ENCODE results near the gene CREB3L1. TPM values are rescaled to one million over a fixed set of nuclear protein-coding genes. Genes with fewer than 3 reads are reported as not detected.

Gene CREB3L1
- total and polyA plus RNA-seq, 4 donors, result 6.9 to 18.4 (median 9.5) TPM

GRCh38 chr11:46238967-46239800, 38.3 kb upstream of the CREB3L1 start:
- intact Hi-C loops (cut with DNase I), result loop anchor here (1.0 to 2.0 kb wide), 2 partner anchors 69 to 70 kb away; no protein-coding TSS in a partner anchor
- Histone ChIP-seq H3K4me3 (ENCODE audit: low read length in 2 of 2) (no peak overlapping the region), H3K27ac (ENCODE audit: low read depth in 1 of 2, low read length in 2 of 2) (no peak overlapping the region), H3K36me3 (ENCODE audit: control insufficient read depth in 1 of 2, insufficient read depth in 2 of 2, low read length in 1 of 2) (no peaks in the 10 kb centered on the region), H3K27me3 (ENCODE audit: control insufficient read depth in 1 of 2, insufficient read depth in 2 of 2, low read length in 1 of 2) (no peaks in the 10 kb centered on the region), H3K4me1 (ENCODE audit: control insufficient read depth in 1 of 2, insufficient read depth in 2 of 2, low read length in 2 of 2) (no peaks in the 10 kb centered on the region), H3K9me3 (ENCODE audit: control insufficient read depth, low read length) (no peaks in the 10 kb centered on the region)
- 11% methylated on average over 45 to 46 of the region's 46 CpGs for WGBS, 2 donors
- peak; percentile 94 for ATAC-seq (ENCODE audit: low FRiP score)
- DNase-seq, result peak; percentile 89 to 95

GRCh38 chr11:46239801-46240061, 37.7 kb upstream of the CREB3L1 start:
- no peaks in the 10 kb centered on the region for H3K27me3 ChIP-seq (ENCODE audit: control insufficient read depth in 1 of 2, insufficient read depth in 2 of 2, low read length in 1 of 2)
- H3K36me3 ChIP-seq (ENCODE audit: control insufficient read depth in 1 of 2, insufficient read depth in 2 of 2, low read length in 1 of 2), result no peaks in the 10 kb centered on the region
- DNase-seq (no peak), ATAC-seq (ENCODE audit: low FRiP score) (no peak)
- no peaks in the 10 kb centered on the region for H3K9me3 ChIP-seq (ENCODE audit: control insufficient read depth, low read length)
- H3K27ac ChIP-seq (ENCODE audit: low read depth in 1 of 2, low read length in 2 of 2), result no peak overlapping the region
- WGBS, 2 donors, result 60 to 63% methylated on average over 4 of the region's 4 CpGs
- H3K4me3 ChIP-seq (ENCODE audit: low read length in 2 of 2), result no peak overlapping the region
- no peaks in the 10 kb centered on the region for H3K4me1 ChIP-seq (ENCODE audit: control insufficient read depth in 1 of 2, insufficient read depth in 2 of 2, low read length in 2 of 2)
- intact Hi-C loops (cut with DNase I), result loop anchor here (1.0 to 2.0 kb wide), 2 partner anchors 69 kb away; no protein-coding TSS in a partner anchor

DNA sequence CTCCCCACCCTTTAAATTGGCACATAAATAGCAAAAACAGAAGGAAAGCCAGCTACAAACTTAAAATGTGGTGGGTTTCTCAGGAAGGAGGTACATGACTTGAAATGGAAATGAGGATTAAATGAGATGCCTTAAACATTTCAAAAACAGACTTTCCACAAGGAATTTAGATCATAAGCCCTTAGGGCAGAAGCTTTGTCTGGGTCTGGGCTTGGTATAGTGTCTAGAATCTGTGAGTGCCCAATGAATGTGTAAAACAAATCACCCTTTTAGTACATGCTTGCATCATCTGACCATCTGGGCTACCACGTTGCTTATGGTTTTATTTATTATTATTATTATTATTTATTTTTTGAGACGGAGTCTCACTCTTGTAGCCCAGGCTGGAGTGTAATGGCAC, 37.1 kb upstream of the CREB3L1 start:
- no peak for ATAC-seq (ENCODE audit: low FRiP score)
- 86 to 90% methylated on average over 2 of the region's 2 CpGs for WGBS, 2 donors
- H3K4me3 ChIP-seq (ENCODE audit: low read length in 2 of 2), result no peak overlapping the region
- H3K36me3 ChIP-seq (ENCODE audit: control insufficient read depth in 1 of 2, insufficient read depth in 2 of 2, low read length in 1 of 2), result no peaks in the 10 kb centered on the region
- intact Hi-C loops (cut with DNase I), result no loop called here
- no peak for DNase-seq
- H3K9me3 ChIP-seq (ENCODE audit: control insufficient read depth, low read length), result no peaks in the 10 kb centered on the region
- no peaks in the 10 kb centered on the region for H3K4me1 ChIP-seq (ENCODE audit: control insufficient read depth in 1 of 2, insufficient read depth in 2 of 2, low read length in 2 of 2)
- no peaks in the 10 kb centered on the region for H3K27me3 ChIP-seq (ENCODE audit: control insufficient read depth in 1 of 2, insufficient read depth in 2 of 2, low read length in 1 of 2)
- H3K27ac ChIP-seq (ENCODE audit: low read depth in 1 of 2, low read length in 2 of 2), result no peak overlapping the region

- no peaks in the 10 kb centered on the region for H3K9me3 ChIP-seq (ENCODE audit: control insufficient read depth, low read length)
- 87 to 91% methylated on average over 7 of the region's 7 CpGs for WGBS, 2 donors
- intact Hi-C loops (cut with DNase I), result no loop called here
- no peaks in the 10 kb centered on the region for H3K27me3 ChIP-seq (ENCODE audit: control insufficient read depth in 1 of 2, insufficient read depth in 2 of 2, low read length in 1 of 2)
- no peaks in the 10 kb centered on the region for H3K36me3 ChIP-seq (ENCODE audit: control insufficient read depth in 1 of 2, insufficient read depth in 2 of 2, low read length in 1 of 2)
- no peak for ATAC-seq (ENCODE audit: low FRiP score)
- H3K4me3 ChIP-seq (ENCODE audit: low read length in 2 of 2), result no peak overlapping the region
- no peak for DNase-seq
- H3K27ac ChIP-seq (ENCODE audit: low read depth in 1 of 2, low read length in 2 of 2), result no peak overlapping the region
- no peaks in the 10 kb centered on the region for H3K4me1 ChIP-seq (ENCODE audit: control insufficient read depth in 1 of 2, insufficient read depth in 2 of 2, low read length in 2 of 2)
These were observed 36.6 kb upstream of the CREB3L1 start for GRCh38 chr11:46240861-46241260.

GRCh38 chr11:46242041-46242951, 35.2 kb upstream of the CREB3L1 start:
- DNase-seq (no peak), ATAC-seq (ENCODE audit: low FRiP score) (no peak)
- no peaks in the 10 kb centered on the region for H3K9me3 ChIP-seq (ENCODE audit: control insufficient read depth, low read length)
- no peaks in the 10 kb centered on the region for H3K36me3 ChIP-seq (ENCODE audit: control insufficient read depth in 1 of 2, insufficient read depth in 2 of 2, low read length in 1 of 2)
- intact Hi-C loops (cut with DNase I), result no loop called here
- H3K27ac ChIP-seq (ENCODE audit: low read depth in 1 of 2, low read length in 2 of 2), result no peak overlapping the region
- 88 to 89% methylated on average over 9 of the region's 9 CpGs for WGBS, 2 donors
- H3K27me3 ChIP-seq (ENCODE audit: control insufficient read depth in 1 of 2, insufficient read depth in 2 of 2, low read length in 1 of 2), result no peaks in the 10 kb centered on the region
- no peaks in the 10 kb centered on the region for H3K4me1 ChIP-seq (ENCODE audit: control insufficient read depth in 1 of 2, insufficient read depth in 2 of 2, low read length in 2 of 2)
- no peak overlapping the region for H3K4me3 ChIP-seq (ENCODE audit: low read length in 2 of 2)

- DNase-seq (peak; percentile 95 to 98), ATAC-seq (ENCODE audit: low FRiP score) (peak; percentile 94)
- 0 to 1% methylated on average over 46 of the region's 46 CpGs for WGBS, 2 donors
- Histone ChIP-seq H3K4me3 (ENCODE audit: low read length in 2 of 2) (peak overlapping the region; percentile 6 to 50), H3K9me3 (ENCODE audit: control insufficient read depth, low read length) (no peaks in the 10 kb centered on the region), H3K27ac (ENCODE audit: low read depth in 1 of 2, low read length in 2 of 2) (peak overlapping the region in 1 of 2 donors; percentile 52), H3K36me3 (ENCODE audit: control insufficient read depth in 1 of 2, insufficient read depth in 2 of 2, low read length in 1 of 2) (no peaks in the 10 kb centered on the region), H3K4me1 (ENCODE audit: control insufficient read depth in 1 of 2, insufficient read depth in 2 of 2, low read length in 2 of 2) (no peaks in the 10 kb centered on the region), H3K27me3 (ENCODE audit: control insufficient read depth in 1 of 2, insufficient read depth in 2 of 2, low read length in 1 of 2) (no peaks in the 10 kb centered on the region)
- intact Hi-C loops (cut with DNase I), result no loop called here
These were observed 34.3 kb upstream of the CREB3L1 start for GRCh38 chr11:46242952-46243795.

- Histone ChIP-seq H3K27ac (ENCODE audit: low read depth in 1 of 2, low read length in 2 of 2) (peak overlapping the region in 1 of 2 donors; percentile 52), H3K27me3 (ENCODE audit: control insufficient read depth in 1 of 2, insufficient read depth in 2 of 2, low read length in 1 of 2) (no peaks in the 10 kb centered on the region), H3K4me1 (ENCODE audit: control insufficient read depth in 1 of 2, insufficient read depth in 2 of 2, low read length in 2 of 2) (no peaks in the 10 kb centered on the region), H3K4me3 (ENCODE audit: low read length in 2 of 2) (peak overlapping the region in 1 of 2 donors; percentile 6), H3K36me3 (ENCODE audit: control insufficient read depth in 1 of 2, insufficient read depth in 2 of 2, low read length in 1 of 2) (no peaks in the 10 kb centered on the region), H3K9me3 (ENCODE audit: control insufficient read depth, low read length) (no peaks in the 10 kb centered on the region)
- intact Hi-C loops (cut with DNase I), result no loop called here
- DNase-seq (no peak), ATAC-seq (ENCODE audit: low FRiP score) (no peak)
- 26 to 28% methylated on average over 8 of the region's 8 CpGs for WGBS, 2 donors
These were observed 33.7 kb upstream of the CREB3L1 start for GRCh38 chr11:46243796-46244109.

- WGBS, 2 donors, result 65 to 79% methylated on average over 1 of the region's 1 CpG
- DNase-seq (no peak), ATAC-seq (ENCODE audit: low FRiP score) (no peak)
- H3K4me3 ChIP-seq (ENCODE audit: low read length in 2 of 2), result no peak overlapping the region
- no peaks in the 10 kb centered on the region for H3K36me3 ChIP-seq (ENCODE audit: control insufficient read depth in 1 of 2, insufficient read depth in 2 of 2, low read length in 1 of 2)
- no peaks in the 10 kb centered on the region for H3K27me3 ChIP-seq (ENCODE audit: control insufficient read depth in 1 of 2, insufficient read depth in 2 of 2, low read length in 1 of 2)
- no peak overlapping the region for H3K27ac ChIP-seq (ENCODE audit: low read depth in 1 of 2, low read length in 2 of 2)
- no peaks in the 10 kb centered on the region for H3K9me3 ChIP-seq (ENCODE audit: control insufficient read depth, low read length)
- no peaks in the 10 kb centered on the region for H3K4me1 ChIP-seq (ENCODE audit: control insufficient read depth in 1 of 2, insufficient read depth in 2 of 2, low read length in 2 of 2)
- intact Hi-C loops (cut with DNase I), result no loop called here
These were observed 30.9 kb upstream of the CREB3L1 start for GRCh38 chr11:46246521-46246920.

Data from aorta (tissue), 5 donors.